ENCODE data around the gene NRXN3.

NRXN3 gene

DNA sequence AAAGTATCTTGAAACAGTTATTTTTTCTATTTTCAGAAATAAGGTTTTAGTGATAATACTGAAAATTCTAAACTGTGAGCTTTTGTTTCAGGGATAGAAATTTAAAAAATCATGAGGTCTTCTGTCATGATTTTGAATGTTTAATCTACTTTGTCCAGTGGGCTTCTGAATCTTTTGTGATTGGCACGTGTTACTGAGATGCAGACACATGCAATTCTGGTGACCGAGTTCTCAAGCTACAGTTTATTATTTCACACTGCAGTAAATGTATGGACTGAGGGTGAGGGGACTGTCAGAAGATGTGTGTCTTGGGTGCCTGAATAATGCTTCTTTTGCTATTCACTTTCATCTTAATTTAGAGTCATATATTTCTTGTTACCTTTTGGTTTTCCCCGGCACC lies 1262.5 kb downstream of the NRXN3 start:
- Histone ChIP-seq H3K4me3 (no peak overlapping the region), H3K9me3 (no peaks in the 10 kb centered on the region), H3K36me3 (no peaks in the 10 kb centered on the region), H3K9ac (no peak overlapping the region), H3K27me3 (no peaks in the 10 kb centered on the region), H3K27ac (no peak overlapping the region), H4K20me1 (no peaks in the 10 kb centered on the region), H3K4me1 (no peaks in the 10 kb centered on the region), H3K4me2 (no peak overlapping the region)
- TF ChIP-seq Cebpa-rat (IDR thresholded peaks at IDR 0.05) = no peak

DNA sequence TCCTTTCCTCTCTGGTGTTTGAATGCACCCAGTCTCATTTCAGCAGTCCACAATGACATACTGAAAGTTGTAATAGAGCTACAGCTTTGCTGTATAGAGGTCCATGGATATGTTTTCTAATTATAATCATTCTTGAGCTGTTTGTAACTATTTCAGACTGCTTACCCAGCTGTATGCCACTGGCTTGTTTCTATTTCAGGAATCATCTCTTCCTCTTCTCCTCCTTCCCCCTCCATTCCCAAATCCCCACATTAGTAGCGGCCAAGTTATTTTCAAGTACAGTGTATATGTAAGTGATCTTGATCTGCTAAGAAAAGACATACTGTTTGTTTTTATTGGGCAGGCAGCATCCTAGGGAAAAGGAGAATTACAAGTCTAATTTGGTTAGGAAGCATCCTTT lies 1266.2 kb downstream of the NRXN3 start:
- Histone ChIP-seq H3K36me3 (no peaks in the 10 kb centered on the region), H3K9me3 (no peaks in the 10 kb centered on the region), H3K9ac (no peak overlapping the region), H3K4me3 (no peak overlapping the region), H3K27me3 (no peaks in the 10 kb centered on the region), H3K4me1 (no peaks in the 10 kb centered on the region), H3K27ac (no peak overlapping the region), H4K20me1 (no peaks in the 10 kb centered on the region), H3K4me2 (no peak overlapping the region)
- TF ChIP-seq Cebpa-rat (IDR thresholded peaks at IDR 0.05) = no peak

DNA sequence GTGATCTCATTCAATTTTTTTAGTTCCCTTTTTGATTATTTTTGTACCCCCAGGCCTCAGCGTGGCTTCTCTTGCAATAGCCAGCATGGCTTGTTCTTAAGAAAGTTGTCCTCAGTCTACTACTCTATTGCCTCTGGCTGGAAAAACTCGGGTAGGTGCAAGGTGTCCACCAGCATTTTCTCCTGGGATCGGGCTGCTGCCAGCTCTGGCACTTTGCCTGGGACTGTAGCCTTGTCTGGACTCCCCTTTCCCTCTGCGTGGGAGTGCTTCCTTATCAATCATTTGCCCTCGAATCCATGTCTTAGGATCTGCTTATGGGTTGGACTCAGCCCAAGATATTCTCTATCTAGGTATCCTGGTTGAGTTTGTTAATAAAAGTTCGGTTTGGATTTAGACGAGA lies 1267.8 kb downstream of the NRXN3 start:
- no peaks in the 10 kb centered on the region for H3K4me1 ChIP-seq
- H4K20me1 ChIP-seq = no peaks in the 10 kb centered on the region
- no peak overlapping the region for H3K4me3 ChIP-seq
- no peak overlapping the region for H3K9ac ChIP-seq
- no peak overlapping the region for H3K27ac ChIP-seq
- H3K36me3 ChIP-seq = no peaks in the 10 kb centered on the region
- H3K9me3 ChIP-seq = no peaks in the 10 kb centered on the region
- no peak overlapping the region for H3K4me2 ChIP-seq
- no peak for TF ChIP-seq Cebpa-rat (IDR thresholded peaks at IDR 0.05)
- no peaks in the 10 kb centered on the region for H3K27me3 ChIP-seq

DNA sequence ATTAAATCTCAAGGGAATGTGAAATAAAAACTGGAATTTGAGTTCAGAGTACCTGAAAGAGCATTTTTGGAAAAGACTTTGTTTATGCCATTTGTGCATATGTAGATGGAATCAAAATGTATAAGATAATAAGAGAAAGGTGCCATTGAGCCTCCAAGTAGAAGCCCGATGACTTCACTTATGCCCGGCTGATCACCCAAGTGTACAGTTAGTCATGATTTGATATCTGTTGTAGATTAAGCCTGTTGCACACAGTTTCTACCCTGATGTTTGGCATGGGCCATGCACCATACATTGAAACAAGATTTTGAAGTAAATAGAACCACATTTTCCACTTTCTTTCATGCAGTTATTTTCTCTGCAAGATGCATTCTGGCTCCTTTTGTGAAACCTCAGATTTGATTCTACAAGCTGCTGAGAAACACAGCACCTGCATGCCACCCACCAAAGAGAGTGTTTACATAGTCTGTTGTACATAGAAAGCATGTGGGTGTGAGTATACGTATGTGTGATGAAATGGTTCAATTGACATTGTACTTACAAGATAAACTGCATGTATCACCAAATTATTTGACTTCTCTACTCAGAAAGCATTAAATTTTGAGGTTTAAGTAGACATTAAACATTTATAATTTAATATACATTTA lies 1268.6 kb downstream of the NRXN3 start:
- Histone ChIP-seq H3K36me3 (no peaks in the 10 kb centered on the region), H3K4me2 (no peak overlapping the region), H3K9me3 (no peaks in the 10 kb centered on the region), H3K27me3 (no peaks in the 10 kb centered on the region), H4K20me1 (no peaks in the 10 kb centered on the region), H3K4me1 (no peaks in the 10 kb centered on the region), H3K27ac (no peak overlapping the region), H3K9ac (no peak overlapping the region), H3K4me3 (no peak overlapping the region)
- no peak for TF ChIP-seq Cebpa-rat (IDR thresholded peaks at IDR 0.05)

DNA sequence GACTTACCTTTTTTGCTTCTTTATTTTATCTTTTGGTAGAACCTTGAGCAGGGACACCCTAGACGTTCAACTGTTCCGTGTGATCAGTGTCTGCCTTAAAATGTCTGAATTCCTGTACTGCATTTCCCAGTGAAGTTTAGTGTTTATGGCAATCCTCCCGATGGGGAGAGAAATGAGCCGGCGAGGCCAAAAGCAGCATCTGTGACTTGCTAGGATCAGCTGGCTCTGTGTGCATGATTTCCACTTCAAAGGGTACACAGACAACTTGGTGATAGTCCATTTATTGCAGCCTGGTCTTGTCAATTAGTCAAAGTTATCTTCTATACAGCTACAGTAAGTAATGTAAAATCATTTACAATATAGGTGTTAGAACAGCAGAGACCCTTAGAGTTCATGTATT lies 1272.6 kb downstream of the NRXN3 start:
- Histone ChIP-seq H3K4me3 (no peak overlapping the region), H4K20me1 (no peaks in the 10 kb centered on the region), H3K27me3 (no peaks in the 10 kb centered on the region), H3K36me3 (no peaks in the 10 kb centered on the region), H3K9ac (no peak overlapping the region), H3K9me3 (no peaks in the 10 kb centered on the region), H3K4me2 (no peak overlapping the region), H3K4me1 (no peaks in the 10 kb centered on the region), H3K27ac (no peak overlapping the region)
- no peak for TF ChIP-seq Cebpa-rat (IDR thresholded peaks at IDR 0.05)

DNA sequence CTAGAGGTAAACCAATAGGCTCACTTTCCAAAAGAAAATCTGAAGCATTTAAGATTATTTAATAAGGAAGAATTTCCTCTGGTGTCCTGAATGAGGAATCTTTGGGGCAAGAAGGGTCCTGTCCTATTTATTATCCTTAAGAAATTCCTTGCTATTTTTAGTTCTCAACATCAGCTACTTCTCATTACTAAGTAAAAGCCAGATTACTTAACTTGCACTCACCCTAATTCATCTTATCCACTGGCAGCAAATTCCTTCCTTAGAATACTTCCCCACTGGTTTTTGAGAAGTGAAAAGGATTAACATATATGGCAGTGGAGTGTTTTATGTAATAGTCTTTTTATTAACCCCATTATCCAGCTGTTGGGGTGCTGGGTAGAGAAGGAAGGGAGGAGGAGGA lies 1273.4 kb downstream of the NRXN3 start:
- H3K36me3 ChIP-seq = no peaks in the 10 kb centered on the region
- H3K27ac ChIP-seq = no peak overlapping the region
- no peak overlapping the region for H3K4me2 ChIP-seq
- no peaks in the 10 kb centered on the region for H3K4me1 ChIP-seq
- no peak overlapping the region for H3K4me3 ChIP-seq
- no peaks in the 10 kb centered on the region for H3K9me3 ChIP-seq
- no peaks in the 10 kb centered on the region for H3K27me3 ChIP-seq
- TF ChIP-seq Cebpa-rat (IDR thresholded peaks at IDR 0.05) = no peak
- no peaks in the 10 kb centered on the region for H4K20me1 ChIP-seq
- no peak overlapping the region for H3K9ac ChIP-seq

DNA sequence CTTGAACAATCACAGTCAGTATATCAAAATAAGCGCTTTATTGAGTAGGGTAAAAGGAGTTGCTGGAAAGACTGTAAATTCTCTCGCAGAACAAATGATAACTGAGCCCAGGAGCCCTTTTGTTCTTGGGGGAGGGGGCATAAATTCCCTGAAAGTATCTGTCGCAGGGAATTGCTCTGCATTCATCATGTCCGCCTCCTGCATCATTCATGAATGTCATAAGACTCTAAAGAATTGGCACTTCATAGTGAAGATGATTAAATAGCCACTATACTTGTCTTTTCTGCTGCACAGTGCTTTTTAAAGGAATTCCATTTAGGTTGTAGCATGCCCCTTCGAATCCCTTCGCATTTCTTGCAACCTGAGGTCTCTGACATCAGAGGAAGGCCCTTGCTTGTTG lies 1278.8 kb downstream of the NRXN3 start:
- no peaks in the 10 kb centered on the region for H3K36me3 ChIP-seq
- H3K4me3 ChIP-seq = no peak overlapping the region
- H3K4me1 ChIP-seq = no peaks in the 10 kb centered on the region
- no peak for TF ChIP-seq Cebpa-rat (IDR thresholded peaks at IDR 0.05)
- H3K9ac ChIP-seq = no peak overlapping the region
- no peaks in the 10 kb centered on the region for H3K27me3 ChIP-seq
- H3K9me3 ChIP-seq = no peaks in the 10 kb centered on the region
- no peaks in the 10 kb centered on the region for H4K20me1 ChIP-seq
- H3K27ac ChIP-seq = no peak overlapping the region
- no peak overlapping the region for H3K4me2 ChIP-seq

DNA sequence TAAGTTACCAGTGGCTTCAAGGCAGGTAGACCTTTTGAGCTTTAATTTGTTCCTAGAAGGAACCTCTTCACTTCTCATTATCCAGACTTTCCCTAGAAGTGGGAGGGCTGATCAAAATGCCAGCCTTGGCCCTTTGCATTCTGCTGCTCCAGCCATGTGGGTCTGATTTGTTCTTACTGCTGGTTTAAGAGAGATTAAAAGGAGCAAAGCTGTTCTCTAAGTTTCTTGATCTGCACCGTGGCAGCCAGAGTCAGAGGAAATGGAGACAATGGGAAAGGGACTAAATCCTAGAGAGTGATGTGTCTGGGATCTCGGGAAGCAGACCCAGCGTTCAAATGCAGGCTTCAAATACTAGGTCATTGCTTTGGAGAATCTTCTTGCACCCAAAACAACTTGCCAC lies 1281.4 kb downstream of the NRXN3 start:
- no peaks in the 10 kb centered on the region for H3K27me3 ChIP-seq
- H3K36me3 ChIP-seq = no peaks in the 10 kb centered on the region
- H3K4me3 ChIP-seq = no peak overlapping the region
- H3K4me1 ChIP-seq = no peaks in the 10 kb centered on the region
- H4K20me1 ChIP-seq = no peaks in the 10 kb centered on the region
- H3K27ac ChIP-seq = no peak overlapping the region
- no peaks in the 10 kb centered on the region for H3K9me3 ChIP-seq
- TF ChIP-seq Cebpa-rat (IDR thresholded peaks at IDR 0.05) = no peak
- no peak overlapping the region for H3K9ac ChIP-seq
- H3K4me2 ChIP-seq = no peak overlapping the region

DNA sequence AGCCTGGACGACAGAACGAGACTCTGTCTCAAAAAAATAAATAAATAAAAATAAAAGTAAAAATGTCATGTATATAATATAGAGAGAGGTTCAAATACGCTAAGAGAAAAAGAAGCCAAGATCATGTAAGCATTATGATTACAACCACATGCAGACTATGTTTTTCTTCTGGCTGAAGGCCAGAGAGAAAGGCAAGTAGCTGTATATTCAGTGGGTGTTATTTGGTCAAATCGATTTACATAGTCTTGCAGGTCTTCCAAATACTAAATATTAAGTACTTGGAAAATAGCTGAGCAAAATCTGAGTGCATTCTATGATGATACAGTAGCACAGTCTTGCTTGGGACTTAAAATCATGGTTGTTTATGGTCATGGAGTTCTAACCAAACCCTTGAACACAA lies 1283.1 kb downstream of the NRXN3 start:
- Histone ChIP-seq H3K4me2 (no peak overlapping the region), H3K27ac (no peak overlapping the region), H3K4me1 (no peaks in the 10 kb centered on the region), H4K20me1 (no peaks in the 10 kb centered on the region), H3K9me3 (no peaks in the 10 kb centered on the region), H3K36me3 (no peaks in the 10 kb centered on the region), H3K4me3 (no peak overlapping the region), H3K9ac (no peak overlapping the region), H3K27me3 (no peaks in the 10 kb centered on the region)
- TF ChIP-seq Cebpa-rat (IDR thresholded peaks at IDR 0.05) = no peak

DNA sequence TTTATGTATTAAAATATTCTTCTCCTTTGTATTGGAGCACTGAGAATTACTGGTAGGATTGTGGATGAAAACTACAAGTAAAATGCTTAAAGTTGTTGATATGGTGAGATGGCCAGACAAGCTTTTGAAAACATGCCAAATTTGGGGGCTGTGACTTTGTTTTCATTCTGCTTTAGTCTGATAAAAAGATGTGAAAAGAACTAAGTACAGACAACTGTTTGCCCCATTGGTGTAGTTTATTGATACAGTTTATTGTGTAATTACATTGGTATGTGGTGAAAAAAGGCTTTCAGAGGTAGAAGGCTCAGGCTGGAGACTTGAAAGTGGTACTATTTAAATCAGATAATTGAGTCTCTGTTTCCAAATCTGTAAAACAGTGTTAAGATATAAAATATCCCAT lies 1294.3 kb downstream of the NRXN3 start:
- TF ChIP-seq Cebpa-rat (IDR thresholded peaks at IDR 0.05) = no peak
- Histone ChIP-seq H3K4me1 (no peaks in the 10 kb centered on the region), H3K9me3 (no peaks in the 10 kb centered on the region), H4K20me1 (no peaks in the 10 kb centered on the region), H3K27ac (no peak overlapping the region), H3K4me2 (no peak overlapping the region), H3K9ac (no peak overlapping the region), H3K27me3 (no peaks in the 10 kb centered on the region), H3K36me3 (no peaks in the 10 kb centered on the region), H3K4me3 (no peak overlapping the region)

DNA sequence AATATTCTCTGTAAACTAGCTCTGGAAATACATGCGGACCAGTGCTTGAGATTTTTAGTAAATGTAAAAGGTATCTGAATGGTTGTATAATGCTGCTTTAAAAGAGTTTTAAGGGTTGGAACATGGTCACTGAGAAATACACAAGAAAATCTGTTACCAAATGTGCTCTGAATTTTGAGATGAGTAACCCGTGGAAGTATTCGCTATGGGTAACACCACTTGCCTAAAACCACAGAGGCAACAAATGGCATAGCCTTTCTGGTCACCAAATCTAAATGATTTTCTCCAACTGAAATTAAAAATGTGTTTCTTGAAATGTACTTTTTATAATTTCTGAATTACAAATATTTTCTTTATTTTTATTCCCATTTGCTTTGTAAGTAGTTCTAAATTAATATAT lies 1295.5 kb downstream of the NRXN3 start:
- Histone ChIP-seq H3K4me3 (no peak overlapping the region), H4K20me1 (no peaks in the 10 kb centered on the region), H3K4me1 (no peaks in the 10 kb centered on the region), H3K9me3 (no peaks in the 10 kb centered on the region), H3K27me3 (no peaks in the 10 kb centered on the region), H3K4me2 (no peak overlapping the region), H3K27ac (no peak overlapping the region), H3K9ac (no peak overlapping the region), H3K36me3 (no peaks in the 10 kb centered on the region)
- no peak for TF ChIP-seq Cebpa-rat (IDR thresholded peaks at IDR 0.05)

Data from BLaER1 (cell line).